ENCODE results near the gene PRDX3.

The PRDX3 gene

GRCh38 chr10:119178372-119179119 lies at the start of gene PRDX3:
TSS of gene PRDX3 (minus strand) at chr10:119178812. CDS start at chr10:119178790, 22 bp downstream.
- no peak for FAIRE-seq

GRCh38 chr10:119227825-119228224 lies 49.2 kb upstream of the PRDX3 start:
- FAIRE-seq = no peak

- no peak for FAIRE-seq
Observed at GRCh38 chr10:119225083-119225658, 46.6 kb upstream of the PRDX3 start.

- FAIRE-seq = no peak
Observed at GRCh38 chr10:119222966-119223386, 44.4 kb upstream of the PRDX3 start.

- FAIRE-seq = no peak
Observed at GRCh38 chr10:119222537-119222936, 43.9 kb upstream of the PRDX3 start.

- no peak for FAIRE-seq
Observed at GRCh38 chr10:119221666-119222065, 43.1 kb upstream of the PRDX3 start.

GRCh38 chr10:119221201-119221600 lies 42.6 kb upstream of the PRDX3 start:
- FAIRE-seq = no peak

GRCh38 chr10:119219871-119220270 lies 41.3 kb upstream of the PRDX3 start:
- no peak for FAIRE-seq

GRCh38 chr10:119217991-119218490 lies 39.4 kb upstream of the PRDX3 start:
- FAIRE-seq = no peak

- no peak for FAIRE-seq
Observed at GRCh38 chr10:119217401-119217800, 38.8 kb upstream of the PRDX3 start.

- FAIRE-seq = no peak
Observed at GRCh38 chr10:119216127-119216526, 37.5 kb upstream of the PRDX3 start.

- FAIRE-seq = no peak
Observed at GRCh38 chr10:119215371-119215770, 36.8 kb upstream of the PRDX3 start.

- FAIRE-seq = no peak
Observed at GRCh38 chr10:119211625-119212441, 33.2 kb upstream of the PRDX3 start.

- no peak for FAIRE-seq
Observed at GRCh38 chr10:119211176-119211575, 32.6 kb upstream of the PRDX3 start.

GRCh38 chr10:119210633-119211032 lies 32.0 kb upstream of the PRDX3 start:
- FAIRE-seq = no peak

GRCh38 chr10:119209736-119210355 lies 31.2 kb upstream of the PRDX3 start:
- FAIRE-seq = no peak

GRCh38 chr10:119209035-119209735 lies 30.6 kb upstream of the PRDX3 start:
- no peak for FAIRE-seq

GRCh38 chr10:119208553-119208940 lies 29.9 kb upstream of the PRDX3 start:
- no peak for FAIRE-seq

- FAIRE-seq = no peak
Observed at GRCh38 chr10:119207713-119208552, 29.3 kb upstream of the PRDX3 start.

GRCh38 chr10:119207366-119207666 lies 28.7 kb upstream of the PRDX3 start, which contains the start of gene GRK5:
TSS of gene GRK5 (plus strand) at chr10:119207571. CDS start at chr10:119207918, 347 bp downstream.
- no peak for FAIRE-seq

GRCh38 chr10:119206603-119207365 lies 28.2 kb upstream of the PRDX3 start:
- no peak for FAIRE-seq

Measured in TTC549 (cell line).